GM12801 (cell line): Measurements from ENCODE around the gene SPOCK1.

Experiments used
- CTCF ChIP-seq: IDR thresholded peaks from one replicate; pipeline ENCODE4 v1.5.1; 2011; ENCODE audit warnings: control low read depth; ENCODE audit not compliant: insufficient read length; ENCODE audit errors: extremely low read depth

The SPOCK1 gene

GRCh38 chr5:137291436-137291835, 207.7 kb downstream of the SPOCK1 start:
- TF ChIP-seq CTCF, result no peak

GRCh38 chr5:137291031-137291430, 208.1 kb downstream of the SPOCK1 start:
- TF ChIP-seq CTCF, result no peak

GRCh38 chr5:137290373-137290772, 208.8 kb downstream of the SPOCK1 start:
- TF ChIP-seq CTCF, result no peak

GRCh38 chr5:137289856-137290255, 209.3 kb downstream of the SPOCK1 start:
- TF ChIP-seq CTCF, result no peak

GRCh38 chr5:137287569-137287968, 211.6 kb downstream of the SPOCK1 start:
- no peak for TF ChIP-seq CTCF

GRCh38 chr5:137286025-137286610, 213.0 kb downstream of the SPOCK1 start:
- no peak for TF ChIP-seq CTCF

- no peak for TF ChIP-seq CTCF
Measured at GRCh38 chr5:137283801-137284200, 215.3 kb downstream of the SPOCK1 start.
